Measurements from ENCODE around the gene SIRPB2. TPM values are rescaled to one million over a fixed set of nuclear protein-coding genes. Genes with fewer than 3 reads are reported as not detected.

Gene SIRPB2
- total and polyA plus RNA-seq, 2 donors from 2014 or later: 0.86 to 8.2 TPM

- intact Hi-C loops (cut with DNase I): no loop called here
Measured at GRCh38 chr20:1517010-1517409, 25.8 kb upstream of the SIRPB2 start.

GRCh38 chr20:1513801-1514200, 22.6 kb upstream of the SIRPB2 start:
- Histone ChIP-seq H3K4me3 (ENCODE audit: low read length in 3 of 3) (no peak overlapping the region), H3K9me3 (ENCODE audit: control insufficient read depth in 2 of 3, insufficient read depth in 1 of 3, low read length in 3 of 3) (no peaks in the 10 kb centered on the region), H3K27me3 (ENCODE audit: control insufficient read depth, insufficient read depth, low read length) (no peaks in the 10 kb centered on the region), H3K9ac (ENCODE audit: low read length in 3 of 3) (no peak overlapping the region), H3K36me3 (ENCODE audit: control insufficient read depth in 2 of 3, insufficient read depth in 3 of 3, low read length in 3 of 3) (no peaks in the 10 kb centered on the region), H3K4me1 (ENCODE audit: control insufficient read depth in 2 of 3, insufficient read depth in 2 of 3, low read depth in 1 of 3, low read length in 3 of 3) (no peaks in the 10 kb centered on the region), H3K27ac (ENCODE audit: low read depth in 2 of 2, low read length in 2 of 2) (no peak overlapping the region)
- FAIRE-seq (no peak), DNase-seq (no peak)
- no peak for TF ChIP-seq CTCF (IDR thresholded peaks at IDR 0.05; ENCODE audit: borderline replicate concordance, extremely low read depth, insufficient read depth)
- intact Hi-C loops (cut with DNase I): no loop called here

More at GRCh38 chr20:1517010-1517409, 25.8 kb upstream of the SIRPB2 start:
- H3K9ac ChIP-seq (ENCODE audit: low read length in 3 of 3): no peak overlapping the region
- TF ChIP-seq CTCF (IDR thresholded peaks at IDR 0.05; ENCODE audit: borderline replicate concordance, extremely low read depth, insufficient read depth): no peak
- H3K9me3 ChIP-seq (ENCODE audit: control insufficient read depth in 2 of 3, insufficient read depth in 1 of 3, low read length in 3 of 3): no peaks in the 10 kb centered on the region
- no peak overlapping the region for H3K27ac ChIP-seq (ENCODE audit: low read depth in 2 of 2, low read length in 2 of 2)
- no peak for DNase-seq
- H3K4me1 ChIP-seq (ENCODE audit: control insufficient read depth in 2 of 3, insufficient read depth in 2 of 3, low read depth in 1 of 3, low read length in 3 of 3): no peaks in the 10 kb centered on the region
- no peaks in the 10 kb centered on the region for H3K36me3 ChIP-seq (ENCODE audit: control insufficient read depth in 2 of 3, insufficient read depth in 3 of 3, low read length in 3 of 3)
- H3K27me3 ChIP-seq (ENCODE audit: control insufficient read depth, insufficient read depth, low read length): no peaks in the 10 kb centered on the region
- no peak for FAIRE-seq
- H3K4me3 ChIP-seq (ENCODE audit: low read length in 3 of 3): no peak overlapping the region

- Histone ChIP-seq H3K9ac (ENCODE audit: low read length in 3 of 3) (no peak overlapping the region), H3K27ac (ENCODE audit: low read depth in 2 of 2, low read length in 2 of 2) (no peak overlapping the region), H3K4me3 (ENCODE audit: low read length in 3 of 3) (no peak overlapping the region), H3K4me1 (ENCODE audit: control insufficient read depth in 2 of 3, insufficient read depth in 2 of 3, low read depth in 1 of 3, low read length in 3 of 3) (no peaks in the 10 kb centered on the region), H3K36me3 (ENCODE audit: control insufficient read depth in 2 of 3, insufficient read depth in 3 of 3, low read length in 3 of 3) (no peaks in the 10 kb centered on the region), H3K9me3 (ENCODE audit: control insufficient read depth in 2 of 3, insufficient read depth in 1 of 3, low read length in 3 of 3) (no peaks in the 10 kb centered on the region), H3K27me3 (ENCODE audit: control insufficient read depth, insufficient read depth, low read length) (no peaks in the 10 kb centered on the region)
- peak in 1 of 5 donors; percentile 23 for DNase-seq
- no peak for FAIRE-seq
- intact Hi-C loops (cut with DNase I): no loop called here
- peak; percentile 23 for TF ChIP-seq CTCF (IDR thresholded peaks at IDR 0.05; ENCODE audit: borderline replicate concordance, extremely low read depth, insufficient read depth)
Measured at GRCh38 chr20:1509237-1509636, 18.0 kb upstream of the SIRPB2 start.

GRCh38 chr20:1508574-1508973, 17.4 kb upstream of the SIRPB2 start:
- no peak for FAIRE-seq
- no peaks in the 10 kb centered on the region for H3K27me3 ChIP-seq (ENCODE audit: control insufficient read depth, insufficient read depth, low read length)
- no peak overlapping the region for H3K4me3 ChIP-seq (ENCODE audit: low read length in 3 of 3)
- H3K9ac ChIP-seq (ENCODE audit: low read length in 3 of 3): no peak overlapping the region
- no peaks in the 10 kb centered on the region for H3K4me1 ChIP-seq (ENCODE audit: control insufficient read depth in 2 of 3, insufficient read depth in 2 of 3, low read depth in 1 of 3, low read length in 3 of 3)
- intact Hi-C loops (cut with DNase I): no loop called here
- no peaks in the 10 kb centered on the region for H3K9me3 ChIP-seq (ENCODE audit: control insufficient read depth in 2 of 3, insufficient read depth in 1 of 3, low read length in 3 of 3)
- H3K27ac ChIP-seq (ENCODE audit: low read depth in 2 of 2, low read length in 2 of 2): no peak overlapping the region
- TF ChIP-seq CTCF (IDR thresholded peaks at IDR 0.05; ENCODE audit: borderline replicate concordance, extremely low read depth, insufficient read depth): no peak
- H3K36me3 ChIP-seq (ENCODE audit: control insufficient read depth in 2 of 3, insufficient read depth in 3 of 3, low read length in 3 of 3): no peaks in the 10 kb centered on the region
- no peak for DNase-seq

Data from kidney (tissue), 14 donors.